Small intestine (tissue), 7 donors: Measurements from ENCODE around the gene KPNA6. TPM values are rescaled to one million over a fixed set of nuclear protein-coding genes. Genes with fewer than 3 reads are reported as not detected.

Experiments
- DNase-seq, 2 donors: peaks; one replicate each; pipeline versions ENCODE4 v3.0.0 to v3.0.0-alpha.2; 2013
- FAIRE-seq: peaks from 2 replicates; lab custom pipeline; 2012; peaks lifted over from hg19 to GRCh38; lab: Jason Lieb, UNC
- H3K27ac ChIP-seq, 3 donors: one replicate each; pipeline ENCODE4 v1.5.1; 2013; ENCODE audit warnings: low read length in 2 of 3, mild to moderate bottlenecking in 2 of 3, control low read depth in 1 of 3, inconsistent platforms in 1 of 3, low read depth in 1 of 3, moderate library complexity in 1 of 3
- H3K27me3 ChIP-seq, 3 donors: one replicate each; pipeline ENCODE4 v1.6.1; 2013; ENCODE audit warnings: low read length in 3 of 3, inconsistent platforms in 1 of 3; ENCODE audit not compliant: control insufficient read depth in 3 of 3, insufficient read depth in 3 of 3
- H3K36me3 ChIP-seq, 3 donors: one replicate each; pipeline ENCODE4 v1.6.1; 2013; ENCODE audit warnings: low read length in 3 of 3, inconsistent platforms in 1 of 3, low read depth in 1 of 3, mild to moderate bottlenecking in 1 of 3, moderate library complexity in 1 of 3; ENCODE audit not compliant: control insufficient read depth in 3 of 3, insufficient read depth in 2 of 3
- H3K4me1 ChIP-seq, 3 donors: one replicate each; pipeline ENCODE4 v1.6.1; 2013; ENCODE audit warnings: low read length in 2 of 3, inconsistent platforms in 1 of 3, low read depth in 1 of 3, mild to moderate bottlenecking in 1 of 3, moderate library complexity in 1 of 3; ENCODE audit not compliant: control insufficient read depth in 3 of 3, insufficient read depth in 2 of 3
- H3K4me3 ChIP-seq, 3 donors: one replicate each; pipeline ENCODE4 v1.5.1; 2013; ENCODE audit warnings: low read length in 3 of 3, control low read depth in 1 of 3, inconsistent platforms in 1 of 3, low read depth in 1 of 3, mild to moderate bottlenecking in 1 of 3, moderate library complexity in 1 of 3
- H3K9me3 ChIP-seq, 2 donors: one replicate each; pipeline ENCODE4 v1.6.1; 2013; ENCODE audit warnings: low read depth in 1 of 2, low read length in 1 of 2; ENCODE audit not compliant: control insufficient read depth in 2 of 2, insufficient read depth in 1 of 2
- WGBS, 3 donors: extraction: QIAGEN DNeasy Blood & Tissue Kit; methylation state at CpG; one replicate each; pipeline ENCODE4 v1.1.7; 2013; 5-methylcytosine and 5-hydroxymethylcytosine counted together
- polyA plus RNA-seq, 4 donors: library from polyadenylated mRNA; stranded (reverse) in 3 of 4; unstranded in 1 of 4; fragments of 200-250 nt in 3 of 4; fragments of 120-200 nt in 1 of 4; gene quantifications; one replicate each; pipeline versions ENCODE4 v1.2.1 to v1.2.3, GENCODE V29; 2013
- donor health status: healthy with polysubstance abuse.
- donor health status: control.
- donor health status: control.
- donor health status: Bipolar disorder and iron deficiency.
- donor health status: healthy.

The KPNA6 gene
- polyA plus RNA-seq, 4 donors: 5.4 to 25.6 (median 9.1) TPM

GRCh38 chr1:32180186-32181060, 72.6 kb downstream of the KPNA6 start:
- FAIRE-seq (no peak), DNase-seq (peak in 1 of 2 donors; percentile 37)
- WGBS, 3 donors: 5% methylated on average over 36 of the region's 36 CpGs
- Histone ChIP-seq H3K36me3 (peaks cover 0 to 36% (median 2%) of the 10 kb centered on the region in 3 donors), H3K27ac (peak overlapping the region; percentile 88 to 99 (median 98)), H3K27me3 (no peaks in the 10 kb centered on the region), H3K4me3 (peak overlapping the region; percentile 66 to 88 (median 69)), H3K9me3 (no peaks in the 10 kb centered on the region), H3K4me1 (peaks cover 2 to 25% (median 6%) of the 10 kb centered on the region in 3 donors)

DNA sequence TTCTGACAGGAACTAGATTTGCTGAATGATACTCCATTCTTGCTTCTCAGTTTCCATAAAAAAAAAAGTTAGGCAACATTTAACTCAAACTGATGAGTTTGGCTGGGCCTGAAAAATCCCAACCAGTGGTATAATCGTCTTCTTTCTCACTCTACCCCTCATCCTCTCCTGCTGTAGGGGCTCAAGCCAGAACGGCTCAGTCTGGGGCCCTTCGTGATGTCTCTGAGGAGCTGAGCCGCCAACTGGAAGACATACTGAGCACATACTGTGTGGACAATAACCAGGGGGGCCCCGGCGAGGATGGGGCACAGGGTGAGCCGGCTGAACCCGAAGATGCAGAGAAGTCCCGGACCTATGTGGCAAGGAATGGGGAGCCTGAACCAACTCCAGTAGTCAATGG, 73.2 kb downstream of the KPNA6 start:
- DNase-seq (no peak), FAIRE-seq (no peak)
- Histone ChIP-seq H3K9me3 (no peaks in the 10 kb centered on the region), H3K27ac (peak overlapping the region in 1 of 3 donors; percentile 12), H3K4me1 (peaks cover 2 to 25% (median 6%) of the 10 kb centered on the region in 3 donors), H3K27me3 (no peaks in the 10 kb centered on the region), H3K4me3 (peak overlapping the region in 1 of 3 donors; percentile 69), H3K36me3 (peaks cover 0 to 42% (median 2%) of the 10 kb centered on the region in 3 donors)
- 74 to 83% (median 79%) methylated on average over 9 of the region's 9 CpGs for WGBS, 3 donors

- no peaks in the 10 kb centered on the region for H3K9me3 ChIP-seq
- peaks cover 2 to 25% (median 6%) of the 10 kb centered on the region in 3 donors for H3K4me1 ChIP-seq
- peak overlapping the region in 1 of 3 donors; percentile 12 for H3K27ac ChIP-seq
- DNase-seq (no peak), FAIRE-seq (no peak)
- H3K27me3 ChIP-seq: no peaks in the 10 kb centered on the region
- H3K4me3 ChIP-seq: no peak overlapping the region
- peaks cover 0 to 43% (median 2%) of the 10 kb centered on the region in 3 donors for H3K36me3 ChIP-seq
- 78 to 84% (median 79%) methylated on average over 5 of the region's 5 CpGs for WGBS, 3 donors
These were observed 73.7 kb downstream of the KPNA6 start for GRCh38 chr1:32181563-32181962.

DNA sequence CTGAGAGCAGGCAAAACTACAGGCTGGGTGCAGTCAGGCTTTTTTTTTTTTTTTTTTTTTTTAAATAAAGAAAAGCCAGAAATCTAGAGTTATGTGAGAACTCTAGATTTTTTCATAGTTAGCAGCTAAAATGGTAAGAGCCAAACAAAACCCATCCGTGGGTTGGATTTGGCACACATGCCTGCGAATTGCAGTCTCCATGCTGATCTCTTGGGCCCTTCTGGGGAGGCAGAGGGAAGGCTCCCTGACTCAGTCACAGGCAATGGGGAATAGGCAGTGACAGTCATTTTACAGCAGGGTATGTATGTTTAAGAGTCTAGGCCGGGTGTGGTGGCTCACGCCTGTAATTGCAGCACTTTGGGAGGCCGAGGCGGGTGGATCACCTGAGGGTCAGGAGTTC, 74.2 kb downstream of the KPNA6 start:
- no peaks in the 10 kb centered on the region for H3K27me3 ChIP-seq
- DNase-seq (no peak), FAIRE-seq (no peak)
- no peak overlapping the region for H3K27ac ChIP-seq
- no peak overlapping the region for H3K4me3 ChIP-seq
- WGBS, 3 donors: 83 to 85% (median 83%) methylated on average over 6 of the region's 6 CpGs
- peaks cover 2 to 25% (median 6%) of the 10 kb centered on the region in 3 donors for H3K4me1 ChIP-seq
- peaks cover 1 to 47% (median 2%) of the 10 kb centered on the region in 3 donors for H3K36me3 ChIP-seq
- no peaks in the 10 kb centered on the region for H3K9me3 ChIP-seq

- no peaks in the 10 kb centered on the region for H3K9me3 ChIP-seq
- H3K27ac ChIP-seq: no peak overlapping the region
- H3K4me3 ChIP-seq: no peak overlapping the region
- H3K36me3 ChIP-seq: peaks cover 15 to 71% (median 17%) of the 10 kb centered on the region in 3 donors
- DNase-seq (no peak), FAIRE-seq (no peak)
- no peaks in the 10 kb centered on the region for H3K27me3 ChIP-seq
- H3K4me1 ChIP-seq: peaks cover 0 to 16% (median 6%) of the 10 kb centered on the region in 3 donors
These were observed 76.8 kb downstream of the KPNA6 start for GRCh38 chr1:32184650-32185049.

GRCh38 chr1:32186077-32186476, 78.2 kb downstream of the KPNA6 start:
- Histone ChIP-seq H3K4me3 (no peak overlapping the region), H3K9me3 (no peaks in the 10 kb centered on the region), H3K36me3 (peaks cover 22 to 78% (median 24%) of the 10 kb centered on the region in 3 donors), H3K27ac (no peak overlapping the region), H3K27me3 (no peaks in the 10 kb centered on the region), H3K4me1 (peaks cover 0 to 9% (median 4%) of the 10 kb centered on the region in 3 donors)
- WGBS, 3 donors: 92 to 95% (median 95%) methylated on average over 2 of the region's 2 CpGs
- DNase-seq (no peak), FAIRE-seq (no peak)

GRCh38 chr1:32186491-32186890, 78.6 kb downstream of the KPNA6 start:
- DNase-seq: no peak
- Histone ChIP-seq H3K9me3 (no peaks in the 10 kb centered on the region), H3K27ac (no peak overlapping the region), H3K4me1 (peaks cover 0 to 4% (median under 1%) of the 10 kb centered on the region in 3 donors), H3K36me3 (peaks cover 22 to 78% (median 28%) of the 10 kb centered on the region in 3 donors), H3K4me3 (no peak overlapping the region), H3K27me3 (no peaks in the 10 kb centered on the region)
- 70 to 85% (median 83%) methylated on average over 2 of the region's 2 CpGs for WGBS, 3 donors
- no peak for FAIRE-seq

DNA sequence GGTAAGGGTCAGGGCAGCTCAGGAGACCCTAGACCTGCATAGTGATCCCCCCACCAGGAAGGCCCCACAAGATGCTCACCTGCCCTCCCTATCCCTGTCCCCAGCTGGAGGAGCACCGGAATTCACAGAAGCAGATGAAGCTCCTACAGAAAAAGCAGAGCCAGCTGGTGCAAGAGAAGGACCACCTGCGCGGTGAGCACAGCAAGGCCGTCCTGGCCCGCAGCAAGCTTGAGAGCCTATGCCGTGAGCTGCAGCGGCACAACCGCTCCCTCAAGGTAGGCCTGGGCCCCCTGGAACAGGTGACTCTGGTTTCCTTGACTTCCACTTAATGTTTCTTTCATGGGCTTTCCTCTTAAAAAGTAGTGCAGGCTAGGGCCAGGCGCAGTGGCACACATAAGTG, 80.0 kb downstream of the KPNA6 start:
- DNase-seq (no peak), FAIRE-seq (no peak)
- H3K27me3 ChIP-seq: no peaks in the 10 kb centered on the region
- no peaks in the 10 kb centered on the region for H3K9me3 ChIP-seq
- H3K4me1 ChIP-seq: no peaks in the 10 kb centered on the region
- peaks cover 29 to 78% (median 39%) of the 10 kb centered on the region in 3 donors for H3K36me3 ChIP-seq
- no peak overlapping the region for H3K4me3 ChIP-seq
- 97% methylated on average over 9 of the region's 9 CpGs for WGBS, 3 donors
- H3K27ac ChIP-seq: no peak overlapping the region
